Hepatocyte (in vitro differentiated cells): ENCODE data around the gene SEL1L3.

Source experiments
- EZH2 ChIP-seq: fragments of 200-600 bp; sonication (generic); IDR thresholded peaks from 2 replicates; pipeline ENCODE4 v1.6.1; 2016; ENCODE audit warnings: antibody characterized with exemption, mild to moderate bottlenecking, borderline replicate concordance
- EZH2phosphoT487 ChIP-seq: fragments of 200-600 bp; sonication (generic); IDR thresholded peaks from one replicate; pipeline ENCODE4 v1.6.1; 2018; ENCODE audit warnings: antibody characterized with exemption, mild to moderate bottlenecking, low read depth, moderate library complexity; ENCODE audit not compliant: unreplicated experiment, severe bottlenecking
- TF ChIP-seq, protein P1 (sequence below): fragments of 200-600 bp; sonication (generic); IDR thresholded peaks from 2 replicates; pipeline ENCODE4 v1.5.1; 2016; ENCODE audit warnings: antibody characterized with exemption, mild to moderate bottlenecking; ENCODE audit not compliant: poor library complexity

DNA sequence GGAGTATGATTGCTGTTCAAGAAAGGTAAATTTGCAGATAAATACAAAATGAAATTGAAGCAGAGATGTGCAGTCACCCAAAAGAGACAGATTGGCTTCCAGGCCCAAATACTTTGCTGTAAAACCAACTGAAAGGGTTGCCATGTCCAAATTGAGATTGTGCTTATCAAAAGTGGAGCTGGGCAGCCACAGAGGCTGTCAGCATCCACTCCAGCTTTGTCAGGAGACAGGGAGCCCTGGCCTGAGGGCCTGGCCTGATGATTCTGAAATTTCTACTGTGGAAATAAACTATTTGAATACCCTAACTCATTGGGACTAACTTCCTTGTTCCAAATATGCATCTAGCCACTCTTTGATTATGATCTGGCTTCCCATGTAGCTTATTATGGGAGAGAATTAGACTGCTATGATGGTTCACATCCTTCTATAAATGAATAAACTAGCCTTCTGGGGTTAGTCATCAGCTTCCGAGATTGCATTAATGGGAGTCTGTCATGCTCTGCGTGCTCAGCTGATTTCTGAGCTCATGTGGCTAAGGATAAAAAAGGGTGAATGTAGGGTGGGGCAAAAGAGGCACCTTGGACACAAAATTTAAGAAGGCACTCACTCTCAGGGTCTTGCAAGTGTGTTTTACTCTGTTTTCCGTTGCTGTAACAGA is 158.9 kb downstream of the SEL1L3 start:
- TF ChIP-seq EZH2: no peak
- TF ChIP-seq, protein P1, sequence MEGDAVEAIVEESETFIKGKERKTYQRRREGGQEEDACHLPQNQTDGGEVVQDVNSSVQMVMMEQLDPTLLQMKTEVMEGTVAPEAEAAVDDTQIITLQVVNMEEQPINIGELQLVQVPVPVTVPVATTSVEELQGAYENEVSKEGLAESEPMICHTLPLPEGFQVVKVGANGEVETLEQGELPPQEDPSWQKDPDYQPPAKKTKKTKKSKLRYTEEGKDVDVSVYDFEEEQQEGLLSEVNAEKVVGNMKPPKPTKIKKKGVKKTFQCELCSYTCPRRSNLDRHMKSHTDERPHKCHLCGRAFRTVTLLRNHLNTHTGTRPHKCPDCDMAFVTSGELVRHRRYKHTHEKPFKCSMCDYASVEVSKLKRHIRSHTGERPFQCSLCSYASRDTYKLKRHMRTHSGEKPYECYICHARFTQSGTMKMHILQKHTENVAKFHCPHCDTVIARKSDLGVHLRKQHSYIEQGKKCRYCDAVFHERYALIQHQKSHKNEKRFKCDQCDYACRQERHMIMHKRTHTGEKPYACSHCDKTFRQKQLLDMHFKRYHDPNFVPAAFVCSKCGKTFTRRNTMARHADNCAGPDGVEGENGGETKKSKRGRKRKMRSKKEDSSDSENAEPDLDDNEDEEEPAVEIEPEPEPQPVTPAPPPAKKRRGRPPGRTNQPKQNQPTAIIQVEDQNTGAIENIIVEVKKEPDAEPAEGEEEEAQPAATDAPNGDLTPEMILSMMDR: no peak
- TF ChIP-seq EZH2phosphoT487: no peak
